ENCODE measurements around the gene TMEM255B.
"Not testable (repeated sequence)": the region's sequence is repeated elsewhere in the genome, so short reads cannot be mapped to it uniquely, and the experiment has no call there.

TMEM255B gene

GRCh38 chr13:113785051-113786010 is 26.3 kb downstream of the TMEM255B start:
- H3K4me3 ChIP-seq (ENCODE audit: low read length): no peak overlapping the region
- no peak for TF ChIP-seq CTCF (conservative IDR thresholded peaks at IDR 0.05; ENCODE audit: low read length)
- DNase-seq (ENCODE audit: low read depth): peak; percentile 71

DNA sequence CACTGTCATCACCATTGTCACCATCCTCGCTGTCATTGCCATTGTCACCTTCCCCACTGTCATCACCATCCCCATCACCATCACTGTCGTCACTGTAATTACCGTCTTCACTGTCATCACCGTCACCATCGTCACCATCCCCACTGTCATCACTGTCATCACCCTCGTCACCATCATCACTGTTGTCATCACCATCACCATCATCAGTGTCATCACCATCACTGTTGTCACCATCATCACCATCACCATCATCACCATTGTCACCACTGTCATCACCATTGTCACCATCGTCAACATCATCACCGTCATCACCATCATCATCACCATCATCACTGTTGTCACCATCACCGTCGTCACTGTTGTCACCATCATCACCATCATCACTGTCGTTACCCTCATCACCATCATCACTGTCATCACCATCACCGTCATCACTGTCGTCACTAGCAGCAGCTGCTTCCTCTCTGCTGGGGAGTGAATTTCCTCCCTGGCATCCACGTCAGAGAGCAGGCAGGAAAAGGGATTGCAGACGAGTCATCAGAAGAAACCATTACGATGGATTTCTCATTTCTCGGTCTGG is 27.3 kb downstream of the TMEM255B start:
- no peak for TF ChIP-seq CTCF (conservative IDR thresholded peaks at IDR 0.05; ENCODE audit: low read length)
- no peak overlapping the region for H3K4me3 ChIP-seq (ENCODE audit: low read length)
- DNase-seq (ENCODE audit: low read depth): peak; percentile 40

- no peak for TF ChIP-seq CTCF (conservative IDR thresholded peaks at IDR 0.05; ENCODE audit: low read length)
- DNase-seq (ENCODE audit: low read depth): no peak
- no peak overlapping the region for H3K4me3 ChIP-seq (ENCODE audit: low read length)
These were observed 28.7 kb downstream of the TMEM255B start for GRCh38 chr13:113787694-113788093.

DNA sequence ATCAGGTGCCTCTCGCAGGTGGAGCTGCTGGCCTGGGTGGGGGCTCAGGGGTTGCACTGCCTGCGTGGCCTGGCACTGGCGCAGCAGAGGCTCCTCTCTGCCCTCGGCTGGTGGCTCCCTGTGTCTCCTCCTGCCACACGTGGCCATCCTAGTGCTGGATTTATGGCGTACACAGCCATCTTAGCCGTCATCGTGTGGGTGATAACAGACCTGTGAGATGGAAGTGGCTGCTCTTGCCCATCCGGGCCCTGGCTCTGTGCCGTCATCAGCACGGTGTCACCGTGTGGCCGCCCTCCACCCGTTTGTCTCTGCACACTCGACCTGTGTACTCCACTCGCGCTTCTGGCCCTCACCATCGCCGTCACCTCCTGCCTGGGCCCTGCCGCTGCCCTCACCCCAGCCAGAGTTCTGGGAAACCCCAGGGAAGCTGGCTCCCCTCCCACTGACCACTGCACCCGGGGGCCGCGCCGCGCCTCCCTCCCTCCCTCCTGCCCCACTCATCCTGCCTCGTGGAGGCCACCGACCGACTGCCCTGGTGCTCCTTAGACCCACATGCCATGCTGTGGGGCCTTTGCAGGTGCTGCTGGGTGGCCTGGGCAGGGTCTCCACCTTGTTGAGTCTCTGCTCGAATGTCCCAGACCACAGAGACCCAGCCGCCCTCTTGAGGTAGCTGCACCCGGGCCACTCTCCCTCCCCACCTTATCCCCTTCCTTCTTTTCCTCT is 29.5 kb downstream of the TMEM255B start:
- DNase-seq (ENCODE audit: low read depth): no peak
- no peak overlapping the region for H3K4me3 ChIP-seq (ENCODE audit: low read length)
- no peak for TF ChIP-seq CTCF (conservative IDR thresholded peaks at IDR 0.05; ENCODE audit: low read length)

GRCh38 chr13:113789167-113789566 is 30.1 kb downstream of the TMEM255B start:
- no peak for TF ChIP-seq CTCF (conservative IDR thresholded peaks at IDR 0.05; ENCODE audit: low read length)
- no peak for DNase-seq (ENCODE audit: low read depth)
- no peak overlapping the region for H3K4me3 ChIP-seq (ENCODE audit: low read length)

- H3K4me3 ChIP-seq (ENCODE audit: low read length); DNase-seq (ENCODE audit: low read depth): not testable (repeated sequence)
These were observed 30.9 kb downstream of the TMEM255B start for GRCh38 chr13:113789931-113790330.

DNA sequence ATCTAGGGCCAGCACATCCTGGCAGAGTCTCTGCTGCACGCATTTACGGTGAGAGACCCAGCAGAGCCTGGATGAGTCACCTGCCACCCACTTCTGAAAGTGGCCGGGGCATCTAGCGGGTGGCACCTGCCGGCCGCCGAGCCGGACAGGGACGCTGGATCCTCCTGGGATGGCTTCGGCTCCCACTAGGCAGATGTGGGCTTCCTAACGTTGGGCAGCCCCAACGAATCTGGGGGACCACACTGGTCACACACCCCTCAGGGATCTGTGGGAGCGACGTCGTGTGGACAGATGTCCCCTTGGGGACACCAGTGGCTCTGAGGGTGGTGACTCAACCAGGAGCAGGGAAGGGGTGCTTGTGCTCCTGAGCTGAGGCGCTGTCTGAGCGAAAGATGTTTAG is 32.2 kb downstream of the TMEM255B start:
- no peak for DNase-seq (ENCODE audit: low read depth)
- H3K4me3 ChIP-seq (ENCODE audit: low read length): no peak overlapping the region
- TF ChIP-seq CTCF (conservative IDR thresholded peaks at IDR 0.05; ENCODE audit: low read length): no peak
